Activated CD8-positive, alpha-beta memory T cell treated with anti-CD3 and anti-CD28 coated beads, Interleukin-2, amount 50 U/mL, for 48 hours (primary cell): ENCODE results near the gene ARID1A.
A peak's percentile ranks its signal among the peaks of the same experiment; 100 is the strongest.

Experiments
- DNase-seq: peaks from one replicate; pipeline ENCODE4 v3.0.0-alpha.2; 2020

The ARID1A gene

GRCh38 chr1:26728645-26729044, 32.8 kb downstream of the ARID1A start:
- DNase-seq = no peak

- no peak for DNase-seq
Observed at GRCh38 chr1:26729633-26730032, 33.8 kb downstream of the ARID1A start.

GRCh38 chr1:26730695-26731094, 34.9 kb downstream of the ARID1A start:
- DNase-seq = no peak

- no peak for DNase-seq
Observed at GRCh38 chr1:26731233-26731902, 35.6 kb downstream of the ARID1A start.

- no peak for DNase-seq
Observed at GRCh38 chr1:26733392-26733791, 37.6 kb downstream of the ARID1A start.

DNA sequence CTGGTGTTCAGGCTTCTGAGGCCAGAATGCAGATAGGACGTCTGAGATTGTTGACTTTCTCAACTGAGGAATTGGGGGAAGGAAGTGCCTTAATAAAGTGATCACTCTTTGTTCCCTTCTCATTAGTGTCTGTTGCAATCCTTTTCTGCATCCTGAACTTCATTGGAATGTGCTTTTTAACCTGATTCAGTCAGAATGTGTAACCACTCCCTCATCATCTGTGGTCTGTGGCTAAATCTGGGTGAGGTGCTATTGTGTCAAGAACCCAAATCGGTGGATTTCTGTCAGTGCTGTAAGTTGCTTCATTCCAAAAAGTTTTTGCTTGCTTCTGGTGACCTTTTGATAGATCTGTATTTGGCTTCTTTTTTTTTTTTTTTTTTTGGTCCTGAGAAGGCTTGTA, 38.2 kb downstream of the ARID1A start:
- no peak for DNase-seq

GRCh38 chr1:26734501-26735058, 38.8 kb downstream of the ARID1A start:
- no peak for DNase-seq

DNA sequence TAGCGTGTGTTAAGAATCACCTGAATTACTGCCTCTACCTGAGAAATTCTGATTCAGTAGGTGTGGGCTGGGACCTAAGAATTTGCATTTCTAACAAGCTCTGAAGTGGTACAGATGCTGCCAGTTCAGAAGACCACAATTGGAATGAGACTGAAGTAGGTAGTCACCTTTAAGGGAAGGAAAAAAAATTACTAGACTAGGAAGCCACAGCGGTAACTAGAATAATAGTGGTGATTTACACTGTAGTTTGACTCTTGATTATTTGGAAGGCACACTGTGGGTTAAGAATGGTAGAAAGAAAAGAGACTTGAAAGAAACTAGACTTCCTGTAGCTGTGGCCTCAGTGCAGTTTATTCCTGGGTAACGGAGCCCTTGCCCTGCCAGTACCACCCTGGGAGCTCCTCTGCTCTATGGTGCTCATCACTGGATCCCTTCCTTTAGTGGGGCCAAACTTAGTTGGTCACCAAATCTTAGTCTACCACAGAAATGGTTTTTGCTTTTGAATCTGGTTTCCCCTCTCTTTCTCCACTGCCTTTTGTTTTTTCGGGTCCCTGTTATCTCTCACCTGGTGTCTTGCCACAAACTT, 43.6 kb downstream of the ARID1A start:
- DNase-seq = no peak

GRCh38 chr1:26740023-26740634, 44.3 kb downstream of the ARID1A start:
- DNase-seq = no peak

DNA sequence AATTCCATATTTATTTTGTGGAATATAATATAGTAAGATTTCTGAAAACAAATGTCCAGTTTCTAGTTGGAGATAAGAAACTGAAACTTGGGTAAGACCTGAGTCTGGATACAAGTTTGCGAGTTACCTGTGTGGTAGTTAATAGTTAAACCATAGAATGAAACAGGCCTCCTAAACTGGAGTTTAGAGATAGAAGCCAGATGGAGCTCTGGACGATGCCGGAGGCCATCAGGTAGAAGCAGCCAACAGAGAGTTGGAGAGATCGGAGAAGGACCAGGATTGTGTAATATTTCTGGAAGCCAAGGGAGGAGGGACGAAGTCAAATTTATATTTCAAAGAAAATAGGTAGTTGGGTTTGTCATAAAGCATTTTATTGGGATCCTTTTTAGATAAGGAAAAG, 45.1 kb downstream of the ARID1A start:
- no peak for DNase-seq

DNA sequence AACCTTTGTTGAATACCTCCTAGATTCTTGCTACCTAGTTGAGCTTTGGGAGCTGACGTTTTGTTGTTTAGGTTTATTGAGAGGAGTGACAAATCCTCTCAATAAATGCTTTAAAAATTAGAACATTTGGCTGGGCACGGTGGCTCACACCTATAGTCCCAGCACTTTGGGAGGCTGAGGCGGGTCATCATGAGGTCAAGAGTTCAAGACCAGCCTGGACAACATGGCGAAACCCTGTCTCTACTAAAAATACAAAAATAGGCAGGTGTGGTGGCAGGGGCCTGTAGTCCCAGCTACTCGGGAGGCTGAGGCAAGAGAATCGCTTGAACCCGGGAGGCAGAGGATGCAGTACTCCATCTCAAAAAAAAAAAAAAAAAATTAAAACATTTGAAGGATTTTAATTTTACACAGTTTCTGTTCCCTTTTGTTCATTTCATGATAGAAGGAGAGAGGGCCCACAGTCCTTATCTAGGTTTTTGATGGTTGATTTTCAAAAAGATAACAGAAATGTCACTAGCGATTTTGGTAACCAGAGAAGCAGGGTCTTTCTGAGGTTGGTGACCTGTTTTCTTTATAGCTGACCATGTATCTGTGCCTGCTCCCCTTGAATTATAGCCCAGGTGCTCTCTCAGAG, 47.7 kb downstream of the ARID1A start:
- no peak for DNase-seq

GRCh38 chr1:26744075-26744959, 48.5 kb downstream of the ARID1A start:
- DNase-seq = peak; percentile 84

- DNase-seq = no peak
Observed at GRCh38 chr1:26745191-26745590, 49.4 kb downstream of the ARID1A start.

GRCh38 chr1:26747048-26747447, 51.2 kb downstream of the ARID1A start:
- no peak for DNase-seq

DNA sequence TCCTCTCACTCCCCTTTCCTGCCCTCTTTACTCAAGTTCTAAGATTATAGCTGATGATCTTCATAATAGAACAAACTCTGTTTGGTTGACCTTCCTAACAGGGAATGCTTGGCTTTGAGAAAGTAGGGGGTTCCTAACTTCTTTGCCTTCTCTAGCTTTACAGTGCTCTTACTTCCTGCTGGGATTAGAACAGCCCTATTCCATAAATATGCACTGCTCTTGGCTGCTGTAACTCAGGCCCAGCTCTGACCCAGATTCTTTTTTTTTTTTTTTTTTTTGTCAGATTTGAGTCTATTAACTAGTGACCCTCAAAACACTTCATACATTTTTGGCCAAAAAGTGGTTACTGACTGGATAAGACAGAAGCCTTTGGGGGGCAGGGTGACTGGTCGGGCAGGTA, 52.5 kb downstream of the ARID1A start:
- no peak for DNase-seq

DNA sequence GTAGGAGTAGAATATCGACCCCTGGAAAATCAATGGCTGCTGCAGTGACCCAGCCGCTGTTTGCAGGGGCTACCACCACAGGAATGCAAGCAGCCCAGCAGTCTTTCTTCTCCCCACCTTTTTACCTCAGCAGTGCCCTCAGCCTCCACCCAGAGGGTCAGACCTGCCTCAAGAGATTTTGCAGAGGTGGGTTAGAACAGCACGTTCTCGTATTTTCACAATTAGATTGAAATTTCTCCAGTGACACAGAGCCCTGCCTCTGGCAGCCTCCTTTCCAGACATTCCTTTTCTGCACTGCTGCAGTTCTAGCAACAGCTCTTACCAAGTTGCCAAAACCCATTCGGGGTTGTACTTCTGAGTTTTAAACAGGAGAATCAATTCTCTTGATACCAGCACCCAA, 53.6 kb downstream of the ARID1A start:
- DNase-seq = no peak

DNA sequence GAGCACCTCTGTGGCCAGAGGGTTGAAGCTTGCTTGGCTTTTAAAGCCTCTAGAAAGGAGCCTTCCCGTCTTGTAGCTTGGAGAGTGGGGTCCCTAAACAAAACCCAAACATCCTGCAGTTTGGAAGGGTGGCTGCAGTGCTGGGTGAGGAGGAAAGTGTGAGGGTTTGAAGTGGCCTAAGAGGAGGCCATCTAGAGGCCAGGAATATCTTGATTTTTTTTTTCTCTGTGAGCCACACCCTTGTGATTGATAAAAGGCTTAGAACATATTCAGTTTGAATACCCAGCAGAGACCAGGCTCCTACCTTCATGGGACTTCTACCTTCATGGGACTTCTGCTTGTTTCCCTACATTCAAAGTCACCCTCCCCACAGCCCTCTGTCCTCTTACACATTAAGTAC, 54.6 kb downstream of the ARID1A start:
- no peak for DNase-seq

DNA sequence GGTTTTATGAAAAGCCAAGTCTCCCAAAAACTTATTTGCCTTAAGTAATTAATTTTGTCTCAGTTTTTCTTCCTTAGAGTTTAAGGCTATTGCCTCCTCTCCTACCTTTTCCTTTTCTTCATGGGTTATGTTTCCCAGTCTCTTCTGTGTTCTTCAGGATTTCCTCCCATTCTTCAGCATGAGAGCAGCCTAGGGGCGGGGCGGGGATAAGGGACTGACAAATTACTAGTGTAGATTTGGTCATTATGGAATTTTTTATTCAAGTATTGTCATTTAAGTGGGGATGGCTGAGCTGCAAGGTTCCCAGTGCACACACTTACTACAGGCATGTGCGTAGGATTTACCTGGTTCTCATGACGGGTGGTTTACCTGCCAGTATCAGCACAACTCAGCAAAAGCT, 56.7 kb downstream of the ARID1A start:
- DNase-seq = no peak

DNA sequence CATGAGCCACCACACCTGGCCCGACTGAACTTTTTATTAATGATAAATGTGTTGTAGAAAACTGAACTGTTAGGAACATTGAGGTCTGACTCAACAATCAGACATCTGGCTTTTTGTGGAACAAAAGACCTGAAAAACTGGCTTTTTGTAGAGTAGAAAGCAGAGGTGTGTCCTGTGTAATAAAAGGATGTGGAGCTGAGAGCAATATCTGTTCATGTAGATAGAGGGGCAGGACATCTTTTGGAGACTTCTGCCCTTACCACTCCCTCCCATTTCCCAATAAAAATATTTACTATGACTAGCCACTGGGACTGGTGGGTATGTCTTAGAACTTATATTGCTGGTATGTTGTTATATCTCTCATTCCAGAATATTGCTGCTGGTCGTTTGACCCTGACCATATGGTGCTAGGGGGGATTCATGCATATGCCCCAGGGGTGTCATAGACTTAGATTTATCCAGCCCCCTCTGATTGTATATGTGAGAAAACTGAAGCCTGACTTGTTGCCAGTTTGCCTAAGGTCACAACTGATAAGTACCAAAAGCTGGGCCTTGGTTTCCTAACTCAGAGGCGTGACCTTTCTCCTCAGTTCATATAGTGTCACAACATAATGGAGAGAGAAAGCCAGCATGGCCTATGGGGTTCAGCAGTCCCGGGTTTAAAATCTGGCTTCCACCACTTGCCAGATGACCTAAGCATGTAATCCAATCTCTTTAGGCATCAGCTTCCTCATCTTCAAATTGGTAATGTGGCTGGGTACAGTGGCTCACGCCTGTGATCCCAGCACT, 58.5 kb downstream of the ARID1A start:
- no peak for DNase-seq

DNA sequence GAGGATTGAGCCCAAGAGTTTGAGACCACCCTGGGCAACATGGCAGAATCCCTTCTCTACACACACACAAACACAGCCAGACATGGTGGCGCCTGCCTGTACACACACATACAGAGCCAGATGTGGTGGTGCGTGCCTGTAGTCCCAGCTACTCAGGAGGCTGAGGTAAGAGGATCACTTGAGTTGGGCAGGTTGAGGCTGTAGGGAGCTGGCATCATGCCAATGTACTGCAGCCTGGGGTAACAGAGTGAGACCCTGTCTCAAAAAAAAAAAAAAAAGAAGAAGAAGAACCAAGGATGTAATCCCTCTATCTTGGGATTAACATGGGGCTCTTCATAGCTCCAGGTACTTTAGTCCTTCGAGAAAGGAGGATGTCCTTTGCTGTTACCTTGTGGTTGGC, 62.5 kb downstream of the ARID1A start:
- DNase-seq = no peak

- DNase-seq = no peak
Observed at GRCh38 chr1:26759531-26759930, 63.7 kb downstream of the ARID1A start.

- no peak for DNase-seq
Observed at GRCh38 chr1:26761217-26761616, 65.4 kb downstream of the ARID1A start.
